Small intestine (tissue), 7 donors: ENCODE measurements around the gene CUL1. TPM values are rescaled to one million over a fixed set of nuclear protein-coding genes. Genes with fewer than 3 reads are reported as not detected.

Source experiments
- DNase-seq, 2 donors: peaks; one replicate each; pipeline versions ENCODE4 v3.0.0 to v3.0.0-alpha.2; 2013
- FAIRE-seq: peaks from 2 replicates; lab custom pipeline; 2012; peaks lifted over from hg19 to GRCh38; lab: Jason Lieb, UNC
- H3K27ac ChIP-seq, 3 donors: one replicate each; pipeline ENCODE4 v1.5.1; 2013; ENCODE audit warnings: low read length in 2 of 3, mild to moderate bottlenecking in 2 of 3, control low read depth in 1 of 3, inconsistent platforms in 1 of 3, low read depth in 1 of 3, moderate library complexity in 1 of 3
- H3K27me3 ChIP-seq, 3 donors: one replicate each; pipeline ENCODE4 v1.6.1; 2013; ENCODE audit warnings: low read length in 3 of 3, inconsistent platforms in 1 of 3; ENCODE audit not compliant: control insufficient read depth in 3 of 3, insufficient read depth in 3 of 3
- H3K36me3 ChIP-seq, 3 donors: one replicate each; pipeline ENCODE4 v1.6.1; 2013; ENCODE audit warnings: low read length in 3 of 3, inconsistent platforms in 1 of 3, low read depth in 1 of 3, mild to moderate bottlenecking in 1 of 3, moderate library complexity in 1 of 3; ENCODE audit not compliant: control insufficient read depth in 3 of 3, insufficient read depth in 2 of 3
- H3K4me1 ChIP-seq, 3 donors: one replicate each; pipeline ENCODE4 v1.6.1; 2013; ENCODE audit warnings: low read length in 2 of 3, inconsistent platforms in 1 of 3, low read depth in 1 of 3, mild to moderate bottlenecking in 1 of 3, moderate library complexity in 1 of 3; ENCODE audit not compliant: control insufficient read depth in 3 of 3, insufficient read depth in 2 of 3
- H3K4me3 ChIP-seq, 3 donors: one replicate each; pipeline ENCODE4 v1.5.1; 2013; ENCODE audit warnings: low read length in 3 of 3, control low read depth in 1 of 3, inconsistent platforms in 1 of 3, low read depth in 1 of 3, mild to moderate bottlenecking in 1 of 3, moderate library complexity in 1 of 3
- H3K9me3 ChIP-seq, 2 donors: one replicate each; pipeline ENCODE4 v1.6.1; 2013; ENCODE audit warnings: low read depth in 1 of 2, low read length in 1 of 2; ENCODE audit not compliant: control insufficient read depth in 2 of 2, insufficient read depth in 1 of 2
- WGBS, 3 donors: extraction: QIAGEN DNeasy Blood & Tissue Kit; methylation state at CpG; one replicate each; pipeline ENCODE4 v1.1.7; 2013; 5-methylcytosine and 5-hydroxymethylcytosine counted together
- polyA plus RNA-seq, 4 donors: library from polyadenylated mRNA; stranded (reverse) in 3 of 4; unstranded in 1 of 4; fragments of 200-250 nt in 3 of 4; fragments of 120-200 nt in 1 of 4; gene quantifications; one replicate each; pipeline versions ENCODE4 v1.2.1 to v1.2.3, GENCODE V29; 2013
- donor health status: healthy with polysubstance abuse.
- donor health status: control.
- donor health status: control.
- donor health status: Bipolar disorder and iron deficiency.
- donor health status: healthy.

CUL1 gene
- polyA plus RNA-seq, 4 donors: 24.2 to 40.5 (median 30.4) TPM

DNA sequence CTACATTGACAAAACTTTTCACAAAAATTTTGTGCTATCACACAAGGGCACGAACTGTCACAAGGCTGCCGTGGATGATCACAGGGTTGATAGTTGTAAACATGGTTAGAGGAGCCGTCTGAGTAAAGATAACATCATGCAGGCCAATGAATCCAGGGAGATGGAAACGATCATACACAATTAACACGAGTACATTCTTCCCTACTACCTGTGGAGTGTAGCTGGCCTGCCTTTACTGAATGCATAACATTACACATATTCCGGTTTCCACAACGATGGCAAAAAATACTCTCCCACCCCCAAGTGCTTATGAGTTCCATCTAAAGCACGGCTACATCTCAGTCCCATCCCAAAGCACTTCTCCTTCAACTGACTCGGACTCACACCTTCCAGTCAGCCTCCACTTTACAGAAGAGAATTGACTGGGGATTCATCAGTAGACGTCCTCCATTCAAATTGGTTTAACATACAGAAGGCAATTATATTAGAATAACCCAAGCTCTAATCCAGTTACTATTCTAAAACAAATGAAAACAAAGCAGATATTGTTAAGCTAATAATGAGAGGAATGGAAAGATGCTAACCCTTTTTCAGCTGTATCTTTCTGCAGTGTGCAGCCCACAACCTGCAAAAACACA is 116.3 kb downstream of the CUL1 start:
- peaks cover 1 to 22% (median 4%) of the 10 kb centered on the region in 3 donors for H3K36me3 ChIP-seq
- DNase-seq (no peak), FAIRE-seq (no peak)
- H3K27me3 ChIP-seq: no peaks in the 10 kb centered on the region
- H3K4me1 ChIP-seq: no peaks in the 10 kb centered on the region
- WGBS, 3 donors: 81 to 87% (median 86%) methylated on average over 10 of the region's 10 CpGs
- H3K9me3 ChIP-seq: no peaks in the 10 kb centered on the region
- no peak overlapping the region for H3K4me3 ChIP-seq
- H3K27ac ChIP-seq: no peak overlapping the region

- no peaks in the 10 kb centered on the region for H3K4me1 ChIP-seq
- no peaks in the 10 kb centered on the region for H3K9me3 ChIP-seq
- 71 to 79% (median 76%) methylated on average over 3 of the region's 3 CpGs for WGBS, 3 donors
- peak; percentile 5 to 11 for DNase-seq
- H3K4me3 ChIP-seq: no peak overlapping the region
- no peak for FAIRE-seq
- peaks cover 0 to 19% (median 4%) of the 10 kb centered on the region in 3 donors for H3K36me3 ChIP-seq
- no peaks in the 10 kb centered on the region for H3K27me3 ChIP-seq
- no peak overlapping the region for H3K27ac ChIP-seq
Measured at GRCh38 chr7:148815612-148816011, 116.9 kb downstream of the CUL1 start.

DNA sequence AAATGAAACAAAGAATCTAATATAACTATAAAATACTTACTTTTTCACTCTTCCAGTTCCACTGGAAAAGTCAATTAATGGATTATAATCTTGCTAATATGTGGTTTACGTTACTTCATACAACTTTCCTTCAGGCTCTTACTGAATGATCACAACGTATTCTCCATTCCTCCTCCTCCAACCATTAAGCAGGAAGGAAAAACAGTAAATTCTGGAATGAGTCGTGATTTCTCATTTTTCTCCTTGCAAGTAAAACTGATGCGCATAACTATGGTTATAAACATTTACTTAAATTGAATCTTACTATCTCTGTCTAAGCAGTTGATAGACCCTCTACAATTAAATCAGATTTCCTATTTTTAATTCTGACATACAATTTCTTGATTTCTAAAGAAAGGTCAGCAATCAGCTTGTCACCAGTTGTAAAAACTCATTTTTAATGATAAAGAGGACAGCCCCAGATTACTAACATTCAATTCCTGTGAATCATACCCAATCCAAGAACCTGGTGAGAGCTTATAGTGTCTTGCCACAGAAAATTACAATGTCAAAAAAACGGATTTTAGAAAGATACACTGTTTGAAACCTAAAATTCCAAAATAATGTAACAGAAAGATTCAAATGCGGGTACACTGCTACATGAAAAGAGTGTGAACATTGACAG is 121.1 kb downstream of the CUL1 start:
- Histone ChIP-seq H3K4me3 (no peak overlapping the region), H3K36me3 (peaks cover 2 to 9% (median 4%) of the 10 kb centered on the region in 3 donors), H3K9me3 (no peaks in the 10 kb centered on the region), H3K27ac (no peak overlapping the region), H3K4me1 (no peaks in the 10 kb centered on the region), H3K27me3 (no peaks in the 10 kb centered on the region)
- 91 to 94% (median 92%) methylated on average over 6 of the region's 6 CpGs for WGBS, 3 donors
- FAIRE-seq (no peak), DNase-seq (no peak)

- H3K4me3 ChIP-seq: no peak overlapping the region
- no peaks in the 10 kb centered on the region for H3K4me1 ChIP-seq
- WGBS, 3 donors: 96 to 98% (median 98%) methylated on average over 2 of the region's 2 CpGs
- no peaks in the 10 kb centered on the region for H3K9me3 ChIP-seq
- H3K36me3 ChIP-seq: peaks cover 2 to 4% (median 4%) of the 10 kb centered on the region in 3 donors
- no peak for DNase-seq
- no peaks in the 10 kb centered on the region for H3K27me3 ChIP-seq
- no peak for FAIRE-seq
- no peak overlapping the region for H3K27ac ChIP-seq
Measured at GRCh38 chr7:148821422-148821821, 122.7 kb downstream of the CUL1 start.

DNA sequence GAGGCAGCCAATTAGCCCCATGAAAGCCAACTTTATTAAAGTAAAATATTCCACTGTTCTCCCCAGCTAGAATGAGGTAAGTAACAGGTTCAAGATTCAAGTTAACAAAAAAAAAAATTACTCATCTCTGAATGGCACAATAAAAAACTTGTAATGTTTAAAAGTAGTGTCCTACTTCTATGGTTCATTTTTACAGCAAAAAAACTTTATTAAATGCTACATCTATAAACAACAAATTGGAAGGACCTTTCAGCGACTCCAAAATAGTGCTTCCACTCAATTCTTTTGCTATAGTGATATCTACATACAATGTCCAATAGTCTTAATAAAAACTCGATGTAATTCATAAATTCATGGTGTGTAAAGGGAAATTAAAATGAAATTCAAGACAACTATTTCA is 126.2 kb downstream of the CUL1 start:
- 96 to 97% (median 97%) methylated on average over 2 of the region's 2 CpGs for WGBS, 3 donors

DNA sequence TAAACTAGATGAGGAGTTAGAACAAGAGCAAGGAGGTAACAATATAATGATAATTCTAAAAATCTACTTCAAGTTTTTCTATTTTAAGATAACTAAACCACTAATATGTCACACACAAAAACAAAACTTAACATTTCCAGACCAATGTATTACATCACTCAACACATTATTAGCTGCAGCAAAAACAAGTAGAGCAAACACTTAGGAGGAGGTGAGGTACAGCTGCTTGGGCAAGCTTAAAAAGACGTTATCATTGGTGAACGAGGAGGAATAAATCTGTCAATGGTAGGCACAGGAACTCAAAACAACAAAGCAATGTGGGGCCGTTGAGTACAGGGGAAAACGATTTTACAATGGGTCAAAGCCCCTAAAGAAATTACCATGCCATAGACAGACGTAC is 126.6 kb downstream of the CUL1 start:
- DNase-seq (no peak), FAIRE-seq (no peak)
- no peaks in the 10 kb centered on the region for H3K27me3 ChIP-seq
- H3K36me3 ChIP-seq: peaks cover 2 to 9% (median 2%) of the 10 kb centered on the region in 3 donors
- no peaks in the 10 kb centered on the region for H3K4me1 ChIP-seq
- H3K27ac ChIP-seq: no peak overlapping the region
- WGBS, 3 donors: 76 to 84% (median 82%) methylated on average over 5 of the region's 5 CpGs
- no peak overlapping the region for H3K4me3 ChIP-seq
- H3K9me3 ChIP-seq: no peaks in the 10 kb centered on the region

More for the DNA sequence above, 126.2 kb downstream of the CUL1 start:
- no peak overlapping the region for H3K27ac ChIP-seq
- peaks cover 2 to 7% (median 2%) of the 10 kb centered on the region in 3 donors for H3K36me3 ChIP-seq
- DNase-seq (no peak), FAIRE-seq (no peak)
- H3K9me3 ChIP-seq: no peaks in the 10 kb centered on the region
- no peaks in the 10 kb centered on the region for H3K4me1 ChIP-seq
- no peaks in the 10 kb centered on the region for H3K27me3 ChIP-seq
- H3K4me3 ChIP-seq: no peak overlapping the region

- H3K9me3 ChIP-seq: no peaks in the 10 kb centered on the region
- H3K4me1 ChIP-seq: no peaks in the 10 kb centered on the region
- no peaks in the 10 kb centered on the region for H3K27me3 ChIP-seq
- H3K4me3 ChIP-seq: no peak overlapping the region
- FAIRE-seq: no peak
- no peak overlapping the region for H3K27ac ChIP-seq
- DNase-seq: no peak
- 54 to 100% (median 84%) methylated on average over 1 of the region's 1 CpG for WGBS, 3 donors
- H3K36me3 ChIP-seq: peaks cover 2 to 13% (median 2%) of the 10 kb centered on the region in 3 donors
Measured at GRCh38 chr7:148828965-148829364, 130.3 kb downstream of the CUL1 start.

DNA sequence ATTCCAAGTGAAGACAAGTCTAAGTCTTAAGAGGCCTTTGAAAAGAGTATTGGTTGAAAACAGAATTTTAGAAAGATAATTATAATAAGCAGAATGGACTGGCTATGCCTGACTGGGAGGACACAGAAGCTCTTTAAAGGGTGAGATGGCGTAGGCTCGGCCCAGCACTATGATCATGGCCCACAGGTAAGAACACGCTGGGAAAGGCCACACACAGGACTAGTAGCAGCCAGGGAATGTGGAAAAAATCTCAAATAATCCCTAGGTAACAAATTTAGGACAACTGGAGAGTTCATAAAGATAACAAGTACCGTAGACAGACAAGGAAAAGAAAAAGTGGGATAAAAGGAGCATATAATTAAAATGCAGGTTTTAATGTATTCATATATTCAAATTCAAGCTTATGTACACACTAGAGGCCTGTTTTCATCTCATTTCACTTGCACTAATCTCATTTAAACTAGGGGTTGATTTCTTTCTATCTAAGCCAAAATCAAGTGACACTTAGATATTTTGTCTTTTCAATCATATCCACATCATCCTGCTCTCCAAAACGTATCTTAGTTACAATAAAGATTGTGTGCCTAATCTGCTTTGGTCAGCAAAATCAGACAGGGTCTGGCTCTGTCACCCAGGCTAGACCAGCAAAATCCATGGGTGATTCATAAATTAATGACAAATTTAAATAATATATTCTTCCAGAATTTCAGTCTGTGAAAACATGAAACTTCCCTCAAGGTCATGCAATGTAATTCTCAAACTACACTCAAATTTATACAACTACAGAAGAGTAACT is 132.4 kb downstream of the CUL1 start:
- no peak for DNase-seq
- Histone ChIP-seq H3K9me3 (no peaks in the 10 kb centered on the region), H3K4me1 (no peaks in the 10 kb centered on the region), H3K27ac (no peak overlapping the region), H3K36me3 (peaks cover 0 to 13% (median 2%) of the 10 kb centered on the region in 3 donors), H3K27me3 (no peaks in the 10 kb centered on the region), H3K4me3 (no peak overlapping the region)
- WGBS, 3 donors: 94 to 97% (median 95%) methylated on average over 5 of the region's 5 CpGs
- FAIRE-seq: no peak
